Loucy (cell line): ENCODE measurements around the gene PABPN1.
"Not testable (repeated sequence)": the region's sequence is repeated elsewhere in the genome, so short reads cannot be mapped to it uniquely, and the experiment has no call there.

Source experiments
- H2AFZ ChIP-seq: fragments of 200-600 bp; sonication (generic); 2 replicates; pipeline ENCODE4 v1.6.0; 2016; ENCODE audit warnings: antibody characterized with exemption, mild to moderate bottlenecking, low read length, moderate library complexity
- H3F3A ChIP-seq: fragments of 200-600 bp; 2 replicates; pipeline ENCODE4 v1.6.0; 2016; ENCODE audit warnings: antibody characterized with exemption, low read depth, mild to moderate bottlenecking
- H3K27me3 ChIP-seq: fragments of 200-600 bp; sonication (generic); 2 replicates; pipeline ENCODE4 v1.6.1; 2014; ENCODE audit warnings: low read length, mild to moderate bottlenecking; ENCODE audit not compliant: insufficient read depth, poor library complexity, severe bottlenecking
- H3K36me3 ChIP-seq: fragments of 200-600 bp; sonication (generic); 2 replicates; pipeline ENCODE4 v1.6.1; 2016; ENCODE audit warnings: low read length; ENCODE audit not compliant: insufficient read depth
- H3K4me1 ChIP-seq: fragments of 200-600 bp; sonication (generic); 2 replicates; pipeline ENCODE4 v1.5.1; 2014; ENCODE audit warnings: low read length, mild to moderate bottlenecking; ENCODE audit not compliant: insufficient read depth, poor library complexity, severe bottlenecking
- H3K4me2 ChIP-seq: fragments of 200-600 bp; sonication (generic); 2 replicates; pipeline ENCODE4 v1.6.0; 2014; ENCODE audit warnings: antibody characterized with exemption, low read length, low read depth, mild to moderate bottlenecking; ENCODE audit not compliant: poor library complexity, severe bottlenecking
- H3K4me3 ChIP-seq: fragments of 200-600 bp; sonication (generic); 2 replicates; pipeline ENCODE4 v1.5.1; 2014; ENCODE audit warnings: low read length, mild to moderate bottlenecking, mixed read lengths; ENCODE audit not compliant: poor library complexity, severe bottlenecking
- H3K79me2 ChIP-seq: fragments of 200-600 bp; sonication (generic); 2 replicates; pipeline ENCODE4 v1.6.1; 2014; ENCODE audit warnings: low read length; ENCODE audit not compliant: insufficient read depth
- H3K9ac ChIP-seq: fragments of 200-600 bp; sonication (generic); 2 replicates; pipeline ENCODE4 v1.6.0; 2014; ENCODE audit warnings: mild to moderate bottlenecking, low read depth, low read length, moderate library complexity; ENCODE audit not compliant: poor library complexity, severe bottlenecking
- H3K9me2 ChIP-seq: fragments of 200-600 bp; sonication (generic); replicated peaks from 2 replicates; pipeline ENCODE4 v1.6.1; 2016; ENCODE audit warnings: low read depth, low read length, mixed read lengths
- H3K9me3 ChIP-seq: fragments of 200-600 bp; sonication (generic); 2 replicates; pipeline ENCODE4 v1.6.1; 2014; ENCODE audit warnings: mild to moderate bottlenecking, antibody characterized with exemption, low read length, low read depth; ENCODE audit not compliant: insufficient read depth
- H4K20me1 ChIP-seq: fragments of 200-600 bp; sonication (generic); 2 replicates; pipeline ENCODE4 v1.6.0; 2014; ENCODE audit warnings: antibody characterized with exemption, low read length, mild to moderate bottlenecking; ENCODE audit not compliant: insufficient read depth, poor library complexity, severe bottlenecking
- EZH2phosphoT487 ChIP-seq: fragments of 200-600 bp; IDR thresholded peaks from 2 replicates; pipeline ENCODE4 v1.6.1; 2018; ENCODE audit warnings: antibody characterized with exemption, mild to moderate bottlenecking, moderate library complexity, borderline replicate concordance
- TF ChIP-seq, protein P1 (sequence below): fragments of 200-600 bp; sonication (generic); conservative IDR thresholded peaks from 2 replicates; pipeline ENCODE4 v1.5.1; 2014; ENCODE audit warnings: mild to moderate bottlenecking, antibody characterized with exemption, low read length

Gene PABPN1

DNA sequence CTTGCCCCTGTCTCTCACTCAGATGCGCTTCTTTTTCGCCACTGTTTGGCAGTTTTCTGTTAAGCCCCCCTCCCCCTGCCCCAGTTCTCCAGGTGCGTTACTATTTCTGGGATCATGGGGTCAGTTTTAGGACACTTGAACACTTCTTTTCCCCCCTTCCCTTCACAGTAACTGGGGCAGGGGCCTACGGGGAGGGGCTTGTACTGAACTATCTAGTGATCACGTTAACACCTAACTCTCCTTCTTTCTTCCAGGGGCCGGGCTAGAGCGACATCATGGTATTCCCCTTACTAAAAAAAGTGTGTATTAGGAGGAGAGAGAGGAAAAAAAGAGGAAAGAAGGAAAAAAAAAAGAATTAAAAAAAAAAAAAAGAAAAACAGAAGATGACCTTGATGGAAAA, 3.7 kb downstream of the PABPN1 start:
- no peaks in the 10 kb centered on the region for H3K27me3 ChIP-seq
- H3K9ac ChIP-seq: no peak overlapping the region
- peaks cover 34% of the 10 kb centered on the region for H4K20me1 ChIP-seq
- H3K4me1 ChIP-seq: peaks cover 24% of the 10 kb centered on the region
- no peak overlapping the region for H3K4me3 ChIP-seq
- H3K4me2 ChIP-seq: peak overlapping the region; percentile 99
- no peaks in the 10 kb centered on the region for H3K9me2 ChIP-seq
- no peaks in the 10 kb centered on the region for H3K9me3 ChIP-seq
- H3F3A ChIP-seq: peaks cover 11% of the 10 kb centered on the region; the same call in 1 of the 2 replicates
- no peak for TF ChIP-seq EZH2phosphoT487
- TF ChIP-seq, protein P1, sequence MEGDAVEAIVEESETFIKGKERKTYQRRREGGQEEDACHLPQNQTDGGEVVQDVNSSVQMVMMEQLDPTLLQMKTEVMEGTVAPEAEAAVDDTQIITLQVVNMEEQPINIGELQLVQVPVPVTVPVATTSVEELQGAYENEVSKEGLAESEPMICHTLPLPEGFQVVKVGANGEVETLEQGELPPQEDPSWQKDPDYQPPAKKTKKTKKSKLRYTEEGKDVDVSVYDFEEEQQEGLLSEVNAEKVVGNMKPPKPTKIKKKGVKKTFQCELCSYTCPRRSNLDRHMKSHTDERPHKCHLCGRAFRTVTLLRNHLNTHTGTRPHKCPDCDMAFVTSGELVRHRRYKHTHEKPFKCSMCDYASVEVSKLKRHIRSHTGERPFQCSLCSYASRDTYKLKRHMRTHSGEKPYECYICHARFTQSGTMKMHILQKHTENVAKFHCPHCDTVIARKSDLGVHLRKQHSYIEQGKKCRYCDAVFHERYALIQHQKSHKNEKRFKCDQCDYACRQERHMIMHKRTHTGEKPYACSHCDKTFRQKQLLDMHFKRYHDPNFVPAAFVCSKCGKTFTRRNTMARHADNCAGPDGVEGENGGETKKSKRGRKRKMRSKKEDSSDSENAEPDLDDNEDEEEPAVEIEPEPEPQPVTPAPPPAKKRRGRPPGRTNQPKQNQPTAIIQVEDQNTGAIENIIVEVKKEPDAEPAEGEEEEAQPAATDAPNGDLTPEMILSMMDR: no peak
- H2AFZ ChIP-seq: no peak overlapping the region
- H3K79me2 ChIP-seq: peaks cover 36% of the 10 kb centered on the region
- peaks cover 25% of the 10 kb centered on the region; the same call in 1 of the 2 replicates for H3K36me3 ChIP-seq

DNA sequence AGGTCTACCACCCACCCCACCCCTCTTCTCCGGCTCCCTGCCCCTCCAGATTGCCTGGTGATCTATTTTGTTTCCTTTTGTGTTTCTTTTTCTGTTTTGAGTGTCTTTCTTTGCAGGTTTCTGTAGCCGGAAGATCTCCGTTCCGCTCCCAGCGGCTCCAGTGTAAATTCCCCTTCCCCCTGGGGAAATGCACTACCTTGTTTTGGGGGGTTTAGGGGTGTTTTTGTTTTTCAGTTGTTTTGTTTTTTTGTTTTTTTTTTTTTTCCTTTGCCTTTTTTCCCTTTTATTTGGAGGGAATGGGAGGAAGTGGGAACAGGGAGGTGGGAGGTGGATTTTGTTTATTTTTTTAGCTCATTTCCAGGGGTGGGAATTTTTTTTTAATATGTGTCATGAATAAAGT, 4.5 kb downstream of the PABPN1 start:
- H3K9me2 ChIP-seq, H3K9me3 ChIP-seq, H3K9ac ChIP-seq, H3K4me2 ChIP-seq, H3K4me3 ChIP-seq, H2AFZ ChIP-seq, H3K27me3 ChIP-seq: not testable (repeated sequence)
- H3F3A ChIP-seq: peaks cover 11% of the 10 kb centered on the region; the same call in 1 of the 2 replicates
- H3K79me2 ChIP-seq: peaks cover 36% of the 10 kb centered on the region
- H3K36me3 ChIP-seq: peaks cover 25% of the 10 kb centered on the region; the same call in 1 of the 2 replicates
- peaks cover 34% of the 10 kb centered on the region for H4K20me1 ChIP-seq
- H3K4me1 ChIP-seq: peaks cover 18% of the 10 kb centered on the region

DNA sequence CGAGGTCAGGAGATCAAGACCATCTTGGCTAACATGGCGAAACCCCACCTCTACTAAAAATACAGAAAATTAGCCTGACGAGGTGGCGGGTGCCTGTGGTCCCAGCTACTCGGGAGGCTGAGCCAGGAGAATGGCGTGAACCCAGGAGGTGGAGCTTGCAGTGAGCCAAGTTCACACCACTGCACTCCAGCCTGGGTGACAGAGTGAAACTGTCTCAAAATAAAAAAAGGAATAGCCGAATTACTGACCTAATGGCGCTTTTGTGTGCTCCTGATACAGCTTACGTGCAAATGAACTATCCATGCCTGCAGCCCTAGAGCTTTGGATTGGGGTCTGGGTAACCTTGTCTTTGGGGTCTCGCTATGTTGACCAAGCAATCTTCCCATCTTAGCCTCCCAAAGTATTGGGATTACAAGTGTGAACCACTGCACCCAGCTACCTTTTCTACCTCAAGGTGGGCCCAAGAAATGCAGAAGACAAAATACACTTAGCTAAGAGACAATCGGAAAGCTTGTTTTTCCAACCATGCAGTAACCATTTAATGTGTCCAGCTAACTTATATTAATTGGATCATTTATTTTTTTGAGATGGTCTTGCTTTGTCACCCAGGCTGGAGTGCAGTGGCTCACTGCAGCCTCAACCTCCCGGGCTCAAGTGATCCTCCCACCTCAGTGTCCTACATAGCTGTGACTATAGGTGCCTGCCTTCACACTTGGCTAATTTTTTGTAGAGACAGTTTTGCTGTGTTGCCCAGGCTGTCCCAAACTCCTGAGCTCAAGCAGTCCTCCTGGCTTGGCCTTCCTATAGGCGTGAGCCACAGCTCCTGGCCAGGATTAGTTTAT, 5.5 kb downstream of the PABPN1 start:
- Histone ChIP-seq H3K9me3 (no peaks in the 10 kb centered on the region), H3K9ac (no peak overlapping the region), H3K4me2 (no peak overlapping the region), H3K79me2 (peaks cover 33% of the 10 kb centered on the region), H2AFZ (no peak overlapping the region), H3K27me3 (no peaks in the 10 kb centered on the region), H3K36me3 (peaks cover 25% of the 10 kb centered on the region; the same call in 1 of the 2 replicates), H3K9me2 (no peaks in the 10 kb centered on the region), H3F3A (peaks cover 11% of the 10 kb centered on the region; the same call in 1 of the 2 replicates), H3K4me1 (peaks cover 18% of the 10 kb centered on the region), H4K20me1 (peaks cover 34% of the 10 kb centered on the region), H3K4me3 (no peak overlapping the region)
- TF ChIP-seq, protein P1: no peak
- TF ChIP-seq EZH2phosphoT487: no peak
